Measurements from ENCODE around the gene EVI5.
"Not testable (repeated sequence)": the region's sequence is repeated elsewhere in the genome, so short reads cannot be mapped to it uniquely, and the experiment has no call there.

EVI5 gene

GRCh38 chr1:92567211-92567868, 217.6 kb downstream of the EVI5 start:
- peak in 1 of 2 donors; percentile 48 for DNase-seq

DNA sequence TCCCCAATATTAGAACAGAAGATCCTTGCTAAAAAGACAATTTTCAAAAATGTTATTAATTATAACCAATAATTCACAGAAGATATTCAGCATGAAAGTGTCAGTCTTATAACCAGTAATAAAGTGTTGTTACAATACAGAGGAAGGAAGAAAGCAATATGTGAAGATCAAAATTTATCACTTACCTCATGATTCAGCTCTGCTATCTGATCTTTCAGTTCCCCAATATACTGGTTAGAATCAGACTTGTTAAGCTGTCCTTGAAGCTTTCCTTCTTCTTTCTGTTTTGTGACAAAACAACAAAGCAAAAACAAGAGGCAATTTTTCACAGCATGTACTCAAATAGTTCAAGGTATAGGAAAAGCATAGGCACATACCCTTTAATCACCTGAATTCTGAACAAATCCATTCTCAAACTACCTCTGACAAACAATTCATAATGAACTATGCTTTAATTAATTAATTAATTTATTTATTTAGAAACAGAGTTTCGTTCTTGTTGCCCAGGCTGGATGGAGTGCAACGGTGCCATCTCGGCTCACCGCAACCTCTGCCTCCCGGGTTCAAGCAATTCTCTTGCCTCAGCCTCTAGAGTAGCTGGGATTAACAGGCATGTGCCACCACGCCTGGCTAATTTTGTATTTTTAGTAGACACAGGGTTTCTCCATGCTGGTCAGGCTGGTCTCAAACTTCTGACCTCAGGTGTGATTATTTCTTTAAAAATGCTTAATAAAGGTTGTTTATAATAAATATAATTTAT, 221.3 kb downstream of the EVI5 start:
- peak in 1 of 2 donors; percentile 41 for DNase-seq

- no peak for DNase-seq
These were observed 228.6 kb downstream of the EVI5 start for GRCh38 chr1:92556350-92556749.

DNA sequence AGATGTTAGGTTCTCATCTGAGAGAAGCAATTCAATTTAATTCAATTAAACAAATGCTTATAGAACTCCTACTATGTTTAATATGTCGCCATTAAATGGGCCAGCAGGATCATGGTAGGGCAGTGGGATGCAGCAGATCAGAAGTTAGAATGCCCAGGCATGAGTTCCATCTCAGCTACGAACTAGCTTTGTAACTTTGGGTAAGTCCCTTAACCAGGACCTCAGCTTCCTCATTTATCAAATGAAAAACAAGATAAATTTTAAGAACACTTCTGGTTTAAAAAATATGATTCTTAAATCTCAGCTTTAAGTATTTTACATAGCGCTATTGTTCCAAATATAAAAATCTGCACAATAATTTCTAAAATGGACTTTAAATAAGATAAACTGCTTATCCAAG, 230.7 kb downstream of the EVI5 start:
- DNase-seq = peak in 1 of 2 donors; percentile 20

DNA sequence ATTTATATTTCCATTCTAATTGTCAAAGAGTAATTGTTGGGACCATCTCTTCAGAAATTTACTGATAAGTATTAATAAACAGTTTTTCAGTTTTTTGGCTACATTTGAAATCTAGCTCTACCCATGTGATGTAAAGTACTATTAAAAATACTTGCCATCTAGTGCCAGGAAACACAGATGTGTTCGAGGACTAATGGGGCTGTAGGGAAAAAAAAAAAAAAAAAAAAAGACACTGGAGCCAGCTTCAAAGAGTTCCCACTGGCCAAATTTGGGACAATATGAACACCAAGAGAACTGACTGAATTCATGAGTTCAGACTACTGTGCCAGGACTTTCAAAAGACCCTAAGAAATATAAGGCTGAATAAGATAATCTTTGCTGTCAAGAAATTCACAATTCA, 233.0 kb downstream of the EVI5 start:
- DNase-seq = no peak

DNA sequence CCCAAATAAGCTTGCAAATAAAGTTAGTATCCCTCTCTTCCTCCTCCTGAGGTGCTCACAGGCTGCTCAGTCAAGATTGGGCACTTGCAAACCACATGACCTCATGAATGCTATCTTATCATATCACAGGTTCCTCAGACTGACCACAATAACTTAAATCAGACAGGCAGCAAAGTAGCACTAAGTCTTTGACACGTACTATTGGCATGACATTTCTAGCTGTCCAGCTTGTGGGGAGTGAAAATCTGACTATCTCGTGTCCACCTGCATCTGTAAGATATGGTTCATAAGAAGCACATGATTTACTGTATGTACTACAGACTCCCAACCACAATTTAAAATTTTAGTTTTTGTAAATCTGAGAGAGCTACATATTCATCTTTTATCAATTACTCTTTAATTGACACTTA, 240.1 kb downstream of the EVI5 start:
- DNase-seq = no peak

DNA sequence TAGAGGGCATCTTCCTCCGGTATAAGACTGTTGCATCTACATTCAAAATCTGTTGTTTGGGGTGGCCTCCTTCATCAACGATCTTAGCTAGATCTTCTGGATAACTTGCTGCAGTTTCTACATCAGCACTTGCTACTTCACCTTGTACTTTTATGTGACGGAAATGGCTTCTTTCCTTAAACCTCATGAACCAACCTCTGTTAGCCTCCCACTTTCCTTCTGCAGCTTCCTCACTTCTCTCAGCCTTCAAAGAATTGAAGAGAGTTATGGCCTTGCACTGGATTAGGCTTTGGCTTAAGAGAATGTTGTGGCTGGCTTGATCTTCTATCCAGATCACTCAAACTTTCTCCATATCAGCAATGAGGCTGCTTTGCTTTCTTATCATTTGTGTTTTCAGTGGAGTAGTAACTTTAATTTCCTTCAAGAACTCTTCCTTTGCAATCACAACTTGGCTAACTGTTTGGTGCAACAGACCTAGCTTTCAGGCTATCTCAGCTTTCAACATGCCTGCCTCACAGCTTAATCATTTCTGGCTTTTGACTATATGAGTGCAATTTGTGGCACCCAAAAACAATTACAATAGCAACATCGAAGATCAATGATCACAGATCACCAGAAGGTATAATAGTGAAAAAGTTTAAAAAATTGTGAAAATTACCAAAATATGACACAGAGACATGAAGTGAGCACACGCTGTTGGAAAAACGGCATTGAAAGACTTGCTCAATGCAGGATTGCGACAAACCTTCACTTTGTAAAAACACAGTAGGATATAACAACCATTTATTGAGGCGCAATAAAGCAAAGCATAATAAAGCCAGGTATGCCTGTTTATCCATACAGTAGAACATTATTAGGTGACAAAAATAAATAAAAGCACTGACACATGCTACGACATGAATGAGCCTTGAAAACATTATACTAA, 241.5 kb downstream of the EVI5 start:
- peak; percentile 1 to 12 for DNase-seq

DNA sequence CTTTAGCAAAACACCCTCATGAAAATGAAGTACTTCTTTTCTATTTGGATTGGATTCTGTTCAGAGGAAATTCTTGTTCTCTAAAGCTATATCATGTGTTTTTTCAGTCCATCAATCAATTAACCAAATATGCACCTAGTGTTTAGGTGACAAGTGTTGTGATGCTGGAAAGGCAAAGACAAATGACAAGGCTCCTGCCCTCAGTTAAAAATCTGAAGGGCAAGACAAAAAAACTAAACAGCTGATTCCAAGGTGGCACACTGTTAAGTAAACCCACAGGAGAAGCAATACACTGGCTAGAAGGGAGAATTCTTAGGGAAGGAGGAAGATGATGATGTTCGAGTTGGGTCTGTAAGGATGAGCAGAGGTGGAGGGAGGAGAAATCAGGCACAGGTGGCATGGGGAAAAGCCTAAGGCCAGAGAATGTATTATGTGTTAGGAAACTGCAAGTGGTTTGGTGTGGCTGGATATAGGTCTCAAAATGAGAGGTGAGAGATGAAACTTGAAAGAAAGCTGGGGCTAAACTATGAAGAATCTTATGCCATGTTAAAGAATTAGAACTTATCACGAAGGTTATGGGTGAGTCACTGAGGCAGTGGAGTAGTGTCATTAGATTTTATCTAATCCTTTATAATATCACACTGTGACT, 246.4 kb downstream of the EVI5 start:
- DNase-seq = no peak

GRCh38 chr1:92538048-92538412, 246.9 kb downstream of the EVI5 start:
- DNase-seq = no peak

GRCh38 chr1:92536980-92537884, 247.7 kb downstream of the EVI5 start:
- DNase-seq = peak in 1 of 2 donors; percentile 1

DNA sequence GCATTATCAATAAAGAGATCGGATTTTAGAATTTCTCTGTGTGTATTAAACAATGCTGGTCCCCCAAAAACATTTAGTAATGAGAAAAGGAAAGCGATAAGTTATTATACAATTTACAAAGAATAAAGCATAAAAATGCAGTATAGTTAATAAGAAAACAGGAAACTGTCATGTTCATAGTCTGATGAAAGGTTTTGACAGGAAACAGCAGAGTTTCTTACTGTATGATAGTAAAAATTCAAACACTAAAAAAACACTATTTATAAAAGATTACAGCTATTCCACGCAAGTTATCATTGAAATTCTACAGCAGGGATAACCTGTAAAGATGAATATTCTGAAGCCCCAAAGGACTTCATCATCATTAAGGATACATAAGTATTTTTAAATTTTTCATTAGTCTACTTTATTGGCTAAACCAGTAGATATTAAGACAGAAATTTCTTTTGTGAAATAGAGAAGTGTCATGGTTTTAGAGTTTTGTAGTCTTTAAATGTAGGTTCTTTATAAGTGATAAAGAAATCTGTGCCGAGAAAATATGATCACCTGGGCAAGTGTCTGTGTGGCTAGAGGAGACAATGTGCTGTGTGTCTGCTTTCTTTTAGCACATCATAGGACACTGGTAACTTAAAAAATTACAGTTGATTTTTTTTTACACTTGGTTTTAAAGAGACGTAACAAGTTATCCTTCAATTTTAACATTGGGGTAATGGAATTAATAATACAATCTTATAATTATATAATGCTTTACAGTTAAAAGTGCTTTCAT, 248.5 kb downstream of the EVI5 start:
- DNase-seq = no peak

- not testable (repeated sequence) for DNase-seq
These were observed 252.5 kb downstream of the EVI5 start for GRCh38 chr1:92532371-92532770.

DNA sequence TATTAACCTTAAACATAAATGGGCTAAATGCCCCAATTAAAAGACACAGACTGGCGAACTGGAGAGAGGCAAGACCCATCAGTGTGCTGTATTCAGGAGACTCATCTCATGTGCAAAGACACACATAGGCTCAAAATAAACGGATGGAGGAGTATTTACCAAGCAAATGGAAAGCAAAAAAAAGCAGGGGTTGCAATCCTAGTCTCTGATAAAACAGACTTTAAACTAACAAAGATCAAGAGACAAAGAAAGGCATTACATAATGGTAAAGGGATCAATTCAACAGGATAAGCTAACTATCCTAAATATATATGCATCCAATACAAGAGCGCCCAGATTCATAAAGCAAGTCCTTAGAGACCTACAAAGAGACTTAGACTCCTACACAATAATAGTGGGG, 253.0 kb downstream of the EVI5 start:
- not testable (repeated sequence) for DNase-seq

DNA sequence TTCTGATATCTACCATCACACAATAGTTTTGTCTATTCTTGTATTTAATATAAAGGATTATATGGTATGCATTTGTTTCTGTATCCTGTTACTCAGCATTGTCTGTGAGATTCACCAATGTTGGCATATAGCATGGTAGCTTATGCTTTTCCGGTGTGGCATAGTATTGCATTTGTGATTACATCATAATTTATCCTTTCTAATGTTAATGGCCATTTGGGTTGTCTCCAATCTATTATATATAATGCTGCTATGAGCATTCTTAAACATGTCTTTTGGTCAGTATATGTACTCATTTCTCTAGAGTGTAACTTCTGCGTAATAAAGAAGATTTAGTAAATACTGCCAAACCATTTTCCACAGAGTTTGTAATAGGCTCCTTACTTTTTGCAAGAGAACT, 257.2 kb downstream of the EVI5 start:
- DNase-seq = no peak

- not testable (repeated sequence) for DNase-seq
These were observed 259.8 kb downstream of the EVI5 start for GRCh38 chr1:92524944-92525590.

DNA sequence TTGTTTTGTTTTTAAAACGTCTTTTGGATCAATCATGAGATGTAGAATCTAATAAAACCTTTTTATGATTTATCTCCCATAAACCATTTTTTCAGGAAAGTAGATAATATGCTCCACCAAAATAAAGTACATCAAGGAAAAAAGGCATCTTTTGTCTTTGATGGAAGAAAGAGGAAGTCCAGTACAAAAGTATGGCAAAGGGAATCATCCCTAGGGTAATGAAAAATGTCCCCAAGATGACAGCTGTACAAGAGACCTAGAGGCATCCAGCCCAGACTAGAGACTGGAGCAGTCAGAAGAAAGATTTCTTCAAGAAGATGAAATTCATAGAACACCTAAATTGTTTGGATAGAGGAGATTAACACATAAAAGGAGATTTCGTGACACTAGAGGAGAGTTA, 265.9 kb downstream of the EVI5 start:
- no peak for DNase-seq

GRCh38 chr1:92516574-92516973, 268.3 kb downstream of the EVI5 start:
- no peak for DNase-seq

DNA sequence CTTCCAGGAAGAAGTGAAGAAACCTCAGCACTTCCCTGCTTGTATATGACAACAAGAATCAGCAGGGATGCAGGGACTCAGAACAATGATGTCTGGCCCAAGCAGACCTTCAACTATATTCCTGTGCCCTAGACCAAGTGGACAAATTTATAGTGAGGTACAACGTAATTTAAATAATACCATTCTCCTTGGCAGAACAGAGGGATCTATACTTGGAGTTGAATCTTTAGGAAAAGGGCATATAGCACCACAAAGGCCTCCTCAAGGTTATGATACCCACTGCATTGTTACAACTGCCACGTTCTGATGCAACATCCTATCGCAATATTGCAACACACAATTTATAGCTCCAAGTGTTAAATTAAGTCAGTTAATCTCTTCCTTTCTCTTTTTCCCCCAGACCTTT, 269.1 kb downstream of the EVI5 start:
- peak in 1 of 2 donors; percentile 40 for DNase-seq

GRCh38 chr1:92511541-92511940, 273.4 kb downstream of the EVI5 start:
- DNase-seq = no peak

- no peak for DNase-seq
These were observed 275.3 kb downstream of the EVI5 start for GRCh38 chr1:92509619-92510018.
